GM19193 (cell line): ENCODE data around the gene ALG9.

ENCODE experiments used
- POLR2A ChIP-seq: IDR thresholded peaks from 4 replicates; pipeline ENCODE4 v1.6.1; 2011; ENCODE audit not compliant: insufficient read depth, insufficient read length; ENCODE audit errors: extremely low read depth

Gene ALG9

DNA sequence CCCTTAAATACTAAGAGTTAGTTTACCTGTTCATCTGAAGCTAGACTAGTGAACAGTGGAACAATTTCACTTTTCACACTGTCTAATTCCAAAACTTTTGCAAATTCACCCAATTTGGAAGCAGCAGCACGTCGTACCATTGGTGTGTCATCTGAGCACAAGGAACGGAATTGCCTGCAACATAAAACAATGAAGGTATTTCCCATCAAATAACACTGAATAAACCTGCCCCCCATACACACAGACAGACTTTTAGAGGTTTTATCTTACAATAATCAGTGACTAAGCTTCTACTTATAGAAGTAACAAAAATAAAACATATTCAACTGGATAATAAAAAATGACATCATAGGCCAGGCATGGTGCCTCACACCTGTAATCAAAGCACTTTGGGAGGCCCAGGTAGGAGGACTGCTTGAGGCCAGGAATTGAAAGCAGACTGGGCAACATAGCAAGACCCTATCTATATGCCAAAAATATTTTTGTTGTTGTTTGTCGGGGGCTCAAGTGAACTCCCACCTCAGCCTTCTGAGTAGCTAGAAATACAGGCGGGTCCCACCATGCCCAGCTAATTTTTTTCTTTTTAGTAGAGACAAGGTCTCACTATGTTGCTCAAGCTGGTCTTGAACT, 111.5 kb downstream of the ALG9 start:
- no peak for TF ChIP-seq POLR2A

DNA sequence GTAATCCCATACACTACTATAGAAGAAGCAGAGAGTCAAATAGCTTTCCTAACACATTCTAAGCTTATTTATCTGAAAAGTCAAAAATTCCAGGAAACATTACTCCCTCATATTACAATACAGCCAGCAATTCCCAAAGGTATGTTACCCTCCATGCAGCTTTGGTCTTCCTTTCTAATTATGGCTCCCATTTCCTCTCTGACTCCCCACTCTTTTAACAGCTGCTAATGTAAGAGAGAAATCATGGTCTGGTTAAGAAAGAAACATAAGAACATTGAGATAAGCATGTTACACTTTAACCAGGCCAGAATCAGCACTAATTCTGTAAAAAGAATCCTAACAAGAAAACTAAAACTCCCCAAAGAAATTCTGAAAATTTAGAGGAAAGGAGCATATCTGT, 112.0 kb downstream of the ALG9 start:
- no peak for TF ChIP-seq POLR2A

DNA sequence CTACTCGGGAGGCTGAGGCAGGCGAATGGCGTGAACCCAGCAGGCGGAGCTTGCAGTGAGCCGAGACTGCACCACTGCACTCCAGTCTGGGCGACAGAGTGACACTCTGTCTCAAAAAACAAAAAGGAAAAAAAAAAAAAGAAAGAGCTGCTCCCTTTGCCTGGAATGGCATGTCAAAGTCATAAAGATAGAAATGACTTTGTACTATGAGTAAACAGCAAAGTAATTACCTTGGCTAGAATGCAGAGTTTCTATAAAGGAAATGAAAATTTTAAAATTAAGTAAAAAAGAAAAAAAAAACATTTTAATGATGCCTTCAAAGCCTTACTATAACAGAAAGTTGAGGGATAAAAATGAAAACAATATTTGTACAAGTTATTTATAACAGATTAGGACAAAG, 115.3 kb downstream of the ALG9 start:
- TF ChIP-seq POLR2A = no peak

DNA sequence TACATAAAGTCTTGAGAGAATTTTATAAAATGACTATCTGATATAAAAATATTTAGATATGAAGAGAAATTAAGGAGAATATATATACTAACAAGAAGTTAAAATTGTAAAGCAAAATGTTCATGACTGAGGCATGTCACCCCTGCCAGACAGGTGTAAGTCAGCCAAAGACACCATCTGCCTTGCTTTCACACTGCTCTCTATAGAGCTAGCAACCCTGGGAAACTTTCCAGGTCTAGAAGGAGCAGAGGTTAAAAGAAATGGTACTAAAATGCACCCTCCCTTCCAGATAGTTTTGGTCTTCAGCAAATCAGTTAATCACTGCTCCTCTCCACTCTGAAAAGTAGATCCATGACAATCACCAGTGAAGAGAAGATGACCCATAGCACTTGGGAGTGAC, 121.7 kb downstream of the ALG9 start:
- no peak for TF ChIP-seq POLR2A

DNA sequence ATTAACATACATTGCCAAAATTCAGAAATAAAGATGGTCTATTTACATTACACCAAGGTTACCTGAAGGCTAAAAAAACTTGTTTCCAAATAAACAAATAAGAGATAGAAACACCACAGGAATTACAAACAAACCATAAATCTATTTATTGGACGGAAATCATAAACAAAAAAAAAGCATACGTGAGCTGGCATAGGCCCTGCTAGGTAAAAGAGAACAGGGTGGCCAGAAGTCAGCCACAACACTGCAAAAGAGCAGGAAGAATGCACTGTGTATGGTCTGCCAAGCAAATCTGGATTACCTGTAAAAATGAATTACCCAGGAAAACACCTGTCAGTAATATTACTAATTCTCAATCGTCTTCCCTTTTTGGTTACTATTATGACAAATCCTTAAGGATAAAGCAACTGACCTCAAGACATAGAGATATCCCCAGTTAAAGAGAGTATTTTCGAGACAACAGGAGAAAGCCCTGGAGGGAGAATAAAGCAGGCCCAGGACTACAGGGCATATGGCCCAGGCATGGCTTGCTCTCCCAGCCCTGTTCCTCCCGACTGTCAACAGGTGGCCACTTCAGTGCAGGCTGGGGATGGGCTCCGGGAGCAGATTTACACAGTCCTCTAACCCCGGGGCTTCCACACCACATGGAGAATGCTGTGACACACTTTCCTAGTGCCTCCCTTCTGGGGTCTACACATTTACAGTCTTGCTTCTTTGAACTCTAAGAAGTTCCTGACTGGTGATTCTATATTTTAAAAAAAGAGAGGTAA, 123.2 kb downstream of the ALG9 start:
- no peak for TF ChIP-seq POLR2A

DNA sequence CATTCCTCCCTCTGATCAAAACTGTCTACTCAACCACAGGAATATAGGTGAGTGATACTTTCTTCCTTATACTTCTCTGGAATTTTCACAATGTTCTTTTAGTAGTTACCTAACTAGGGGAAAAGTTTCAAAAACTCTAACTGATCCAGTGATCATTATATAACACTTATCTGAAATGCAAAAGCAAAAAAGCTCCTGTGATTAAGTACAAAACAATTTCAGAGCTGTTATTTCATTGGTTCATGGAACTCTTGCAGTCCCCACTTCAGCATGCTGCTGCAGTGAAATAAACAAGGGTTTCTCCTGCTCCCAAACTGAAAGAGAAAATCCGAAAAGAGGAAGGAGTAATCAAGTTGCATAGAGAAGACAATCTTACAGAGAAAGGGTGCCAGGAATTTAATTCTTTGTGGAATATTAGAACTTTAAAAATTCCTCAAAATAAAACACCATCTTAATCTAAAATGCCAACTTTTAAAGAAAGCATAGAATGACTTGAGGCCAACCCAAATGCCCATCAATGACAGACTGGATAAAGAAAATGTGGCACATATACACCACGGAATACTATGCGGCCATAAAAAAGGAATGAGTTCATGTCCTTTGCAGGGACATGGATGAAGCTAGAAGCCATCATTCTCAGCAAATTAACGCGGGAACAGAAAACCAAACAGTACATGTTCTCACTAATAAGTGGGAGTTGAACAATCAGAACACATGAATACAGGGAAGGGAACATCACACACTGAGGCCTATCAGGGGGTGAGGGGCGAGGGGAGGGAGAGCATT, 125.5 kb downstream of the ALG9 start:
- TF ChIP-seq POLR2A = no peak

DNA sequence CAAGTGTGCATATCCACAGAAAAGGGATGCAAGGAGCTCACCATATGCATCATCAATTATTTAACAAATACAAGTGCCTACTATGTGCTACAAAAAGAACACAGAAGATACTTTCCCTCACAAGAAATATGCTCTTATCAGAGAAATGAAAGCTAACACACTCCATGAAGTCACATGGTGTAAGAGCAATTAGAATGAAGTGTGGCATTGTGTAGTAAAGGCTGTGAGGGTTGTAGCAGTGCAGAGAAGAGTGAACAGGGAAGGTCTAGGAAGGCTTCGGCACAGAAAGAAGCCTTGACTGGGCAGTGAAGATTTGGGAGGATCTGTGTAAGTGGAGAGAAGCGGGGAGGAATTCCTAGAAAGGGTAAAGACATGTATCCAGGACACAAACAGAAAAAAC, 127.7 kb downstream of the ALG9 start:
- TF ChIP-seq POLR2A = no peak

DNA sequence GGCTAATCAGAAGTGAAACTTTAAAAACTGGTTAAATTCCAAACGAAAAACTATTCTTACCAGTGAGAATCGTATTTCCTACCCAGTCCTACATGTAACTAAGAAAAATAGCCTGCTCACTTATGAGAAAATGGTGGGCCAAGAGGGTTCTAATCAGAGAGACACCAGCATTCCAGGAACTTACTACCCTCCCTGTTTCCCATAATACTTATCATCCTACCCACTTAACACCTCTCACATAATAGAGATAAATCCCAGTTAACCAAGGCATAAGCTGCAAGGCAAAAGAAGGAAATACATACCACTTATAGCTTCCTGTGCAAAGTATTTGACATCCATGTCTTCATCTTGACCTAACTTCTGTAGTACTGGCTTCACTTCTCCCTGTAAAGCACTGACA, 129.6 kb downstream of the ALG9 start:
- TF ChIP-seq POLR2A = no peak

DNA sequence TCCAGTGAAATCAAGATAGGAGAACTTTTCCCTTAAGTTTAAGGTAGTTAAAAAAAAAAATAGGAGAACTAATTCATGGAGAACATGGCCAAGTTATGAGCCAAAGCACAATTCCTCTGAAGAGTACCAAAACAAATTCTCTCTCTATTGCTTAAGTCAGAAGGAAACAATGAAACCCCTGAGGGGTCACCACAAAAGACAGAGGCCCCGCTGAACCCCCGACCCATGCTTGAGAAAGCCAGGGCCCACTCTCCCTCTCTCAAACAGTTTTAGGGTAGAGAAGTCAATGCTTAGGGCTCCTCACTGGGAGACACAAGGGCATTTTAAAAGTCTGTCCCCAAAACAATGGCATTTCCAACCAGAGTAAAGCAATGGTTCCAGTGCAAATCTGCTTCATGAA, 132.1 kb downstream of the ALG9 start:
- no peak for TF ChIP-seq POLR2A

DNA sequence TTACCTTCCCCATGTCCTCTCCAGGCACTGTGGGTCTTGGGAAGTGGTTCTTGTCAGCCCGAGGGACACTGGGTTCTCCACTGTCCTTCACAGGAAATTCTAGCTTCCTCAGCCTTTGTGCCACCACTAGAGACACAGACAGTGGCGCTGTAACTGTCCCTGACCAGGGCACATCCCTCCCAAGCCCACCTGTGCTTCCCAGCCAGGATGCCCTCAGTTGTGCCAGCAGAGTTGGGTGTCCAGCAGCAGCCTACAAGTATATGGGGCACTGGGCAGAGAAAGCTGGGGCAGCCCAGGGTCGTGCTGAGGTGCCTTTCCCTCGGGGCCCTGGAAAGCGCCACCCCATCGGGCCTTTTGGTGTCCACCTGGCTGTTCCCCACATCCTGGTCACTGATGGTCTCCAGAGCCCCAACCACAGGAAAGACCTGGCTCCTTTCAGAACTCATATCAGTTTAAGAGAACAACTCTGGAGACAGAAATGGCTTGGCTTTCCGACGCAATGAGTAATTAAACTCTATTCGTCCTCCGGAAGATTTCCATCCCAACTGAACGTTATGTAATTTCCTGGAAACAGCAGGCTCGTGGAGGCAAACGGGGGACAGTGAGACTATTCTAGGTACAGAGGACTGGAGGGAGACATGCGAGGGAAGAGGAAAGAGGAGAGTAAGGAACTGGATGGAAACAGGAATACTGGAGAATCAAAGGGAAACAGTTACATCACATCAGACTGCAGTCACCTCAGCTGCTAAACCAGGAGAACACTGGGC, 133.8 kb downstream of the ALG9 start:
- TF ChIP-seq POLR2A = no peak

DNA sequence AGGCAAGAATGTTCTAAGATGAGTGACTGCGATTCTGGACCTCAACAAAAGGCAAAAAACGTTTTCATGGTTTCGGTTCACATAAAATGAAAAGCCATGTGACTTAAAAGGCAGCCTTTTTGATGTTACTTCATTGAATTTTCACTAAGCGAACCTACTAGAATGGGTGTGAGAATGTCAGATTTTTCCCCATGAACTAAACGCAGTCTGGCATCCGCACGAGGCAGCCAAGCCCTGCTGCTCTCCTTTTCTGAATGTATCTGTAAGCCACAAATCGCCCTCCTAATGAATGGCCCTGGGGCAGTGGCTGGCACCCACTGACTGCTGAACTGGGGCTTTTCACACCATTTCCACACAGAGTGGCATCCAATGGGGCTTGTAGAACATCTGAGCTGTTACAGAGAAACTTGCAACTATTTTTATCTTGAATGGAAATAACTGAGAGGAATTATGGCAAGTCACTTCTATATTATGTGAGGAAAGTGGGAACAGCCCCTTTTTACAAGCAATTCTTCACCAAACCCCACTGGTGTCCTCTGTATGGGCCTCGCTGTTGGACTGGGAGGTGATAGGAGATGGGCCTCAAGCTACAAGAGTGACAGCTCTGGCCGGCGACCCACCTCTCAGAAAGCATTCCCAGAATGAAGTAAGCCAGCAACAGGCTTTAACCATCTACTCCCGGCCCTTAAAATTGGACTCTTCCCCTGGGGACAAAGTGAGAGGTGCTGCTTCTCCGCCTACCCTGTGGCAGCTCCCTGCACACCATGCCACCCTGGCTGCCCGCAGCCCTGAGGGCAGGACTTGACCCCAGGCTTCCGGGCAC, 134.5 kb downstream of the ALG9 start:
- no peak for TF ChIP-seq POLR2A
